Stimulated activated CD8-positive, alpha-beta memory T cell treated with anti-CD3 and anti-CD28 coated beads, Interleukin-15, amount 100 ng/mL, for 48 hours (primary cell): ENCODE measurements around the gene SPOUT1.

ENCODE experiments used
- DNase-seq, 2 donors: peaks; one replicate each; pipeline ENCODE4 v3.0.0-alpha.2; 2020; ENCODE audit warnings: low read depth in 2 of 2

The SPOUT1 gene

GRCh38 chr9:128836509-128837145 is 7.0 kb upstream of the SPOUT1 start:
- no peak for DNase-seq

- DNase-seq = no peak
These were observed 5.9 kb upstream of the SPOUT1 start for GRCh38 chr9:128835246-128836210.

DNA sequence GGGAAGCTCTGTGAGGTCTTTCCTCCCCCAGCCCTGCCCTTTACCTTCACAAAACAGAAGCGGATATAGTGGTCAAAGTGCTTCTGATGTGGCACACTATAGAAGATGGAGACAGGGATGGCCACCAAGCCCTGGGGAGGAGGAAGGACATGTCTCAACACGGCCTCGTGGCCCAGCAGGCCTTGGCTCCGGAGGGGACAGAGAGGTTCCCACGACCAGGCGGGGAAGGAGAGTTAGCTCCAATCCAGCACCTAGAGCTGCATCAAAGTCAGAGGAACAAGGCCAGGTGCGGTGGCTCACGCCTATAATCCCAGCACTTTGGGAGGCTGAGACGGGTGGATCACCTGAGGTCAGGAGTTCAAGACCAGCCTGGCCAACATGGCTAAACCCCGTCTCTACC is 4.1 kb upstream of the SPOUT1 start:
- no peak for DNase-seq

GRCh38 chr9:128828719-128829452 is 708 bp downstream of the SPOUT1 start:
- DNase-seq = no peak

- DNase-seq = no peak
These were observed 1.3 kb downstream of the SPOUT1 start for GRCh38 chr9:128828267-128828666.

GRCh38 chr9:128825923-128826700 is 3.5 kb downstream of the SPOUT1 start:
- DNase-seq = no peak

GRCh38 chr9:128824911-128825310 is 4.7 kb downstream of the SPOUT1 start:
- DNase-seq = no peak

DNA sequence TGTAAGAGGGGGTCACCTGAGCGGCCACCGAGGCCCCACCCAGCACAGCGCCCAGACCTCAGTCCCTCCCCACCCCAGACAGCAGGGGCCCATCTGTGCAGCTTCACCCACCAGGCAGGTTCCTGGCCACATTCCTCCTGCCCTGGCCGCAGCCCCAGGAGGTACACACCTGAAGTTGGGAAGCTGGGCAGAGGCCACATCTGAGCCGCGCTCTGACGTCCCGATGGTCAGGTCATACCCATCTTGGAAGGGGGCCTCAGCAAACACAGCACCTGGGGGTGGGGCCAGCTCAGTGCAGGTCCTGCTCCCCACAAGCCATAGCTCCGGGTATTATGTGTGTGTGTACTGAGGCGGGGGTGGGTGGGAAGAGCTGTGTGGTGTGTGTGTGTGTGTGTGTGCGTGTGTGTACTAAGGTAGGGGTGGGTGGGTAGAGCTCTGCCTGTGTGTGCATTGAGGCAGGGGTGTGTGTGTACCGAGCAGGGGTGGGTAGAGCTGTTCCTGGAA is 5.6 kb downstream of the SPOUT1 start:
- DNase-seq = no peak

- DNase-seq = no peak
These were observed 6.2 kb downstream of the SPOUT1 start for GRCh38 chr9:128823362-128823902.

GRCh38 chr9:128822407-128823042 is 7.1 kb downstream of the SPOUT1 start:
- DNase-seq = no peak

DNA sequence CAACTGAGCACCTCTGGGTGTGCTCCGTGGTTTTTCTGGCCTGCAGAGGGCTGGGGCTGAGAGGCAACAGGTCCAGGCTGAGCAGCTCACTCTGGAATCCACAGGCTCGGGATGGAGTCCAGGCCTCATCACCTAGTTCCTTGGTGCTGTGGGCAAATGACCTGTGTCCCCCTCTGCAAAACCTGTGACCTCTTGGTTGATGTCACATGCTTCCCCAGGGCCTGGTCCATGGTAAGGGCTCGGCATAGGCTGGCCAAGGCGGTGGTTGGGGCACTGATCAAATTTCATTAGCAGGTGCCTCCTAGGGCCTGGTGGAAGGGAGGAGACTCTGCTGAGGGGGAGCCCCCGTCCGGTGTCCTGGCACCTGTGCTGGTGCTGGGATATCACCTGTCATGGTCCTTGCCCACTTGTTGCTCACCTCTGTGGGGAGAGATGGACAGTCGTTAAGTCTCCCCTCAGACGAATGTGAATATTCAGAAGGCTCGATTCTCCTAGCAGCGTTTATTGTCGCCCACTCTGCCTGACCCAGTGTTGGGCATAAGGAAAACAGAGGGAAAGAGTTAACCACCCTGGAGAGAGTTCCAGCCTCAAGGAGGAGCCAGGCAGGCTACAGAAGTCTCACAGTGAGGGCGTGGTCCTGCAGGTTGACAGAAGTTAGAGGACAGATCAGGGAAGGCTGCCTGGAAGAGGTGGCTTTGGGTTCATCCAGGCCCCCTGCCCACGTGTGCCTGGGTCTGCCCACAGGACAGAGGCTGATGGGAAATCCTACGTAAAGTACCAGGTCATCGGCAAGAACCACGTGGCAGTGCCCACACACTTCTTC is 7.8 kb downstream of the SPOUT1 start:
- no peak for DNase-seq

DNA sequence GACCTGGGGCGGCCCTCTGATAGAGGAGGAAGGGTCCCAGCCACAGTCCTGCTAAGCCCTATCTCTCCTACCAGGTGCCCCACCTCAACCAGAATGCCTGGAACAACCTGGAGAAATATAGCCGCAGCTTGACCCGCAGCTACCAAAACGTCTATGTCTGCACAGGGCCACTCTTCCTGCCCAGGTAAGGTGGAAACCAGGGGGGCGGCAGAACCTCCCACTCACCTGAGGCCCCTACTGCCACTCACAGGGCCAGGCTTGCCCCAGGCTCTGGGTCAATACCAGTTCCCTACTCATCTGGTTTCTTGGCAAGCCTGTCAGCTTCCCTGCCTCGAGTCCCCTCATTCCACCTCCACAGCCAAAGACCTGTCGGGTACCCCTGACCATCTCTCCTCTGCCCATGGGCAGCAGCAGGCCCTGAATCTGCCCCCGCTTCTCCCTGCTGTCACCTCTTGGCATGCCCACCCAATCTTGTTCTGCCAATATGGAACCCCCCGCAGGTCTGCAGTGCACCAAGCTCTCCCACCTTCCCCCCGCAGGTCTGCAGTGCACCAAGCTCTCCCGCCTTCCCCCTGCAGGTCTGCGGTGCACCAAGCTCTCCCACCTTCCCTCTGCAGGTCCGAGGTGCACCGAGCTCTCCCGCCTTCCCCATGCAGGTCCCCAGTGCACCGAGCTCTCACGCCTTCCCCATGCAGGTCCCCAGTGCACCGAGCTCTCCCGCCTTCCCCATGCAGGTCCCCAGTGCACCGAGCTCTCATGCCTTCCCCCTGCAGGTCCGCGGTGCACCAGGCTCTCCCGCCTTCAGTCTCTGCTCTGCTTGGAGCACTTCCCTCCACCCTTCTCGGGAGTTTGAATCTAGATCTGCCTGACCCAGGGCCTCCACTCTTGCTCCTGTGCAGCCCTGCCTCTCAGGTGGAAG is 8.7 kb downstream of the SPOUT1 start:
- no peak for DNase-seq

- no peak for DNase-seq
These were observed 9.6 kb downstream of the SPOUT1 start for GRCh38 chr9:128819716-128820664.

- no peak for DNase-seq
These were observed 10.5 kb downstream of the SPOUT1 start for GRCh38 chr9:128818839-128819715.

GRCh38 chr9:128818099-128818838 is 11.3 kb downstream of the SPOUT1 start, which contains the start of gene ENDOG:
Gene ENDOG (plus strand): TSS chr9:128818500. CDS start chr9:128818685, 185 bp downstream.
- peak; percentile 98 for DNase-seq

DNA sequence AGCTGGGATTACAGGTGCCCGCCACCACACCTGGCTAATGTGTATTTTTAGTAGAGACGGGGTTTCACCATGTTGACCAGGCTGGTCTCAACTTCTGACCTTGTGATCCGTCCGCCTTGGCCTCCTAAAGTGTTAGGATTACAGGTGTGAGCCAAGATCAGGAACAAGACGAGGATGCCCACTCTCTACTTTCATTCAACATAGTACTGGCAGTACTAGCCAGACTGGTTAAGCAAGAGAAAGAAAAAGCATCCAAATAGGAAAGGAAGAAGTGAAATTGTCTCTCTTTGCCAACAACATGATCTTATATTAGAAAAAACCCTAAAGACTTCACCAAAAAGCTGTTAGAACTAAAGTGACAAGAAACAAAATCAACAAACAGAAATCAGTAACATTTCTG is 18.7 kb downstream of the SPOUT1 start:
- DNase-seq = no peak
